GM18517 (cell line): Measurements from ENCODE around the gene FREM2.

Experiments used
- ATAC-seq: cut with Tn5 transposase; IDR thresholded peaks from one replicate; pipeline ENCODE4 v1.9.1; 2021; ENCODE audit warnings: mild to moderate bottlenecking, moderate library complexity; ENCODE audit not compliant: unreplicated experiment

Gene FREM2

DNA sequence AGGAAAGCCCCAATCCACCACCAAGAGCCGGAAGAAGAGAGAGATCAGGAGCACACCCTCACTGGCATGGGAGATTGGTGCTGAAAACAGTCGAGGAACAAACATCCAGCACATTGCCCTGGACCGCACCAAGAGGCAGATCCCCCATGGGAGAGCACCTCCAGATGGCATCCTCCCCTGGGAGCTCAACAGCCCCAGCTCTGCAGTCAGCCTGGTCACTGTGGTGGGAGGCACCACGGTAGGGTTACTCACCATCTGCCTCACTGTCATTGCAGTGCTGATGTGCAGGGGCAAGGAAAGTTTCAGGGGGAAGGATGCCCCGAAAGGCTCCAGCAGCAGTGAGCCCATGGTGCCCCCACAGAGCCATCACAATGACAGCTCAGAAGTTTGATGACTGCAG lies 193.5 kb downstream of the FREM2 start:
- no peak for ATAC-seq

DNA sequence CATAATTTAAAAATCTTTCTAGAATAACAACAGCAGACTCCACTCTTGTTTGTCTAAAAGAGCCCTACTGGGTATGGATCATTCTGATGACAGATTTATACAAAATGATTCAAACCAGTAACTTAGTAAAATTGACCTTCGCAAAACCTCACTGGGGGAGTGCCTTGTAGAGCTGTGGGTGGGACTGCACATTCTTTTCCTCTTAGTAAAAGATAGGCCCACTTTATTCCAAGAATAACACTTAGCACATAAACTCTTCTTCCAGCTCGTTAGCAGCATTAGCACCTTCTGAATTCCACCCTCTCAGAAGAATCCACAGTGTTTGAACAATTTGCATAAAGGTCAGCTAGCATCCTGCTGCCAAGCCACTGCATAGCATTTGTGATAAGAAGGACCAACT lies 196.9 kb downstream of the FREM2 start:
- no peak for ATAC-seq

DNA sequence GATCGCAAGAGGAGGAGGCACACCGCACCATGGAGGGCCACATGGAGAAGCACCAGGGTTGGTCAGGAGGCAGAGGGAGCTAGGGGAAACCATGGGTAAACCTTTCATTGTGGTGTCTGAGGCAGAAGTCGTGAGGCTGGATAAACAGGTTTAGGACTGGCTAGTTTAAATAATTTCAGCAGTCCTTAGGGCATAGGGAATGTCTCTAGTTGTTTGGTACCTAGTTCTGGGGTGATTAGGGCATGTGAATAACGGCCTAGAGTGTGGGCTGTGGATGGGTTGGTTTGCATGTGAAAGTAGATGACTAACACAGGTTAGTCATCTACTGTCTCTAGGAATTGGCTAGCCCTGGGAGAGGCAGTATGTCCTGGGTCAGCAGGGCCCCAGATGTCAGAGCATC lies 201.4 kb downstream of the FREM2 start:
- ATAC-seq: no peak

DNA sequence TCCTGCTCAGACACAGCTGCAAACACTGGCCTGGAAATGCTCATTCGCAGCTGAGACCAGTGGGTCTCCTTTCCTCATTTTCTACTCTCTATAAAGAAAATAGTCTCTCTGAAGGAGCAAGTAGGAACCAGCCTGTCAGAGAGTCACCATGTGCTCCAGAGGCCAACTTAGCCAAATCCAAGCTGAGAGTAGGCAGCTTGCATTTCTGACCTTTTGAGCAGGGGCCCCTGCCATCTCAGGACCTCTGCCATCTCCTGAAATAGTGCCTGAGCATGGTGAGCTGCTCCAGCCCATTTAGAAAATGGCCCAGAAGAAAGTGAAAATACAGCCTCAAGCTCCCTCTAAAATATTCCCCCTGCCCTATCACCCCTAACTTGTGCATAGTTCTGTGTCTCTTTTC lies 208.2 kb downstream of the FREM2 start:
- ATAC-seq: no peak

DNA sequence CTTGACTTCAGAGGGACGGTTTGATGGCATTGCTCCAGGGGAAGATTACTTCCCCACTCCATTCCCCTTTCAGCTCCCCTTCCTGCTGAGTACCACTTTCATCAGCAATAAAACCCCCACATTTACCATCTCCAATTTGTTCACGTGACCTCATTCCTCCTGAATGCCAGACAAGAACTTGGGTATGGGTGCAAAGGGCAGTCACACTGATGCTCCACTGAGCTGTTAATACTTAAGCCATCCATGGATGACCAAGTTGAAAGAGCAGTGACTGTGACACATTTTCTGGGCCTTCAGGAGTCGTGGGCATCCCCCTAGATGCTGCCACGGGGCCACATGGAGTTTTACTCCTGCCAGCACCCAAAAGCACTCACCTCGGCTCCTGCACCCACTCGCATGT lies 210.6 kb downstream of the FREM2 start:
- ATAC-seq: no peak

DNA sequence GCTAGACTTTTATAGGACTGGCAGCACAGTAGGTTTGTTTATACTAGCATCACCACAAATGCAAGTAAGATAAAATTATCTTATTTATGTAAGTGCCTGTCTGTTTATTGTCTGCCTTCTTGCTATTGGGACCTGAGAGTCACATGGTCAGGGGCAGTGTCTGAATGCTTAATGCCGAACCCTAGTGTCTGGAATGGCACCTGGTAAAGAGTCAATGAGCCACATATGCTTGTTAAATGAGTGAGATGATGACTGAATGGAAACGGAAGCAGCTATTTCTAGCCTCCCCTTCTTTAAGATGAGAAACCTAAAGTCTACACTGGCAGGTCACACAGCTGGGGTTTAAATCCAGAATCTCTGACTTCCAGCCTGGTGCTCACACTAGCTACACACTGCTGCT lies 211.6 kb downstream of the FREM2 start:
- no peak for ATAC-seq

DNA sequence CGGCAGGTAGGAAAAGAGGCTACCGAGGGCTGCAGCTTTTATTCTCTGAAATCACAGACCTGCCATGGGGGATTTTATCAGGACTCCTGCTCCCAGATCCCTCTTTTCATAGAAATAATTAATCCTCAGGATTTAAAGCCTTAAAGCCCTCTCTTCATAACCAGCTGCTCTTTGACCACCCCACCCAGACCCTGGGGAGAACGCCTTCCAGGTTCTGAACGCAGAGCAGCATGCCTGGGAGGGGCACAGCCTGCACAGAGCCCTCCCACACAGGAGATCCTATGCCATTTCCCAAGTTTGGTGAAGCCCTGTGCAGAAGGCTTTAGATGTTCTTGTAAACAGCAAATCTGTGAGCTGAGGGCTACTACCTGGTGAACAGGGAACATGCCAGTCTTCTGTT lies 212.7 kb downstream of the FREM2 start:
- no peak for ATAC-seq

DNA sequence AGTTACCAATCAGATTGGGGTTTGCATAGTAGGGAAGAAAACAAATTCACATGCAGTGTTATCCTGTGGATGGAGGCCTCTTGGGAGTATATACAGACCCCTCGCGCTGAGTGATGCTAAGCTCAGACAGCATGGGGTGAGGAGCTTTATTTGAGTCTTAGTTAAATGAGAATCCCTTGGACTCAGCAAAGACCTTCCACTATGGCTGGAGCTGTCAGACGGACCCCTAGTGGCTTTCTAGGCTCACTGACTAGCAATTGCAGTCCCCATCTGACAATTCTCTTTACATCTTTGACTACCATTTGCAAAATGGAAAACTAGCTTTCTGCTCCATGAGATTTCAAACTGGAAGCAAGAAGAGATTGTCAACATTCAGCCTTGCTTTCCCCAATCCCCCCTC lies 213.3 kb downstream of the FREM2 start:
- ATAC-seq: no peak

DNA sequence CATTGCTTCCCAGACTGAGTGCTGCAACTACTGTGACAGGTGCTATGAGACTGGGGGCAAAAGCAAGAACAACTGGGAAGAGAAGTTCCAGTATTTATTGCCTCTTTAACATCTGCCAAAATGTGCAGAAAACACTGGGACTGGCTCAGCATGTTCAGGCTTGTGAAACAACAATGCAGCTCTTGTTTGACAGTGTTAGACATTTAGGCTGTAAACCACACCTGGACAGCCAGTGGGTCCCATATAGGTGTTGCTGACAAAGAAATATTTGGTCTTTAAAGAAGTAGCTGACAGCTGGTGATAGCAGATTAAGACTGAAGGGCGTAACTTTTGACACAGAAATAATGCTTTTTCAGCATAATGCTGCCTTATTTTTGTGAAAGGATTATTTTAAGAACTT lies 215.7 kb downstream of the FREM2 start:
- ATAC-seq: no peak

DNA sequence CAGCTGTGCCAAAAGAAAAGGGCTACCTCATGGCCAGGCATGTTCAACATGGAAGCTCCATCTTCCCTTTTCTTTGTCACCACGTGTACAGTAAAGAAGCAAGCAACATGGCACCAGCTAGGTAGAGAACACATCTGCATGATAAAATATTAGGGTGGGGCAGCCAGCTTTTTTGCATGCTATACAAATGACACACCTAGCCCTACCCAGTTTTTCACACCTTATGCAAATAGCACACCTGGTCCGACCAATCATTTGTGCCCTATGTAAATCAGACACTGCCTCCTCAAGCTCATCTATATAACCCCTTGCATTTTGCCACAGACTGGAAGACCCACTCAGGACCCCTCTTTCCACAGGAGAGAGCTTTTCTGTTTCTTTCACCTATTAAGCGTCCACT lies 218.2 kb downstream of the FREM2 start:
- no peak for ATAC-seq

DNA sequence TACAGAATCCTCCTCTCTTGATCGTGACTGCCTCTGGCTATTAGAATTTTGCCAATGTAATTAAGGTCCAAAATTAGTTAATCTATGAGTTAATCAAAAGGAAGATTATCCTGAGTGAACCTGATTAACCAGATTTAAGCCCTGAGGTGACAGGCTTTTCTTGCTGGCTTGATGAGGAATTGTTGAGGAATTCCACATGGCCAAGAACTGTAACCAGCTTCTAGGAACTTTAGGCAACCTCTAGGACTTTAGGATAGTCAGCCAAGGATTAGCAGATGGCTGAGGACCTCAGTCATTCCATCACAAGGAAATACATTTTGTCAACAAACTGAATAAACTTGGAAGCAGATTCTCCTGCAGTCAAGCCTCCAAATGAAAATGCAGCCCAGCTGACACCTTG lies 219.0 kb downstream of the FREM2 start:
- no peak for ATAC-seq

DNA sequence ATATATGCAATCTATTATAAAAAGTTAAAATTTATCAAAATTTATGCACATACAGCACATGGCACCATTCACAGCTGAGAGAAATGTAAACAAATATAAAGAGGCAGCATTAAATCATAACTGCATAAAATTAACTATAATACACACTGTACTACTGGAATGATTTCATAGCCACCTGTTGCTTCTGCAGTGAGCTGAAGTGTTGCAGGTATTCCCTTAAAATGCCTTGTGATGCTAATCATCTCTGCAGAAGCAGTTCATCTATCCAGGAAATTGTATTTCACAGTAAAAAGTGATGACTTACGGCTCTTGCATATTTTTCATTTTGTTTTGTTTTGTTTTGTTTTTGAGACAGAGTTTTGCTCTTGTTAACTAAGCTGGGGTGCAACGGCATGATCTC lies 221.7 kb downstream of the FREM2 start:
- no peak for ATAC-seq

DNA sequence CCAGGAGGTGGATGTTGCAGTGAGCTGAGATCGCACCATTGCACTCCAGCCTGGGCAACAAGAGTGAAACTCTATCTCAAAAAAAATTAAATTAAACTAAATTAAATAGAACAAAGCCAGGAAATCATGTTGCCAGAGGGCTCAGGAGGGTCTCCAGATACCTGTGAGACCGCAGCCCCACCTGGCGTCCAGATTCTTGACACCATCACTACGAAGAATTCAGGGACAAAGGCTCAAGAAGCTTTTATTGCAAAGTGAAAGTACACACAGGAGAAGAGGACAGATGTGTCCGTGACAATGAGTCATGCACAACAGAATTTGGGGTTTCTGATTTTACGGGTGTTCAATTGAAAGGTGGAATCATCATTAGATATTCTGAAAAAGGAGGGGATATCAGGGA lies 227.2 kb downstream of the FREM2 start:
- no peak for ATAC-seq

DNA sequence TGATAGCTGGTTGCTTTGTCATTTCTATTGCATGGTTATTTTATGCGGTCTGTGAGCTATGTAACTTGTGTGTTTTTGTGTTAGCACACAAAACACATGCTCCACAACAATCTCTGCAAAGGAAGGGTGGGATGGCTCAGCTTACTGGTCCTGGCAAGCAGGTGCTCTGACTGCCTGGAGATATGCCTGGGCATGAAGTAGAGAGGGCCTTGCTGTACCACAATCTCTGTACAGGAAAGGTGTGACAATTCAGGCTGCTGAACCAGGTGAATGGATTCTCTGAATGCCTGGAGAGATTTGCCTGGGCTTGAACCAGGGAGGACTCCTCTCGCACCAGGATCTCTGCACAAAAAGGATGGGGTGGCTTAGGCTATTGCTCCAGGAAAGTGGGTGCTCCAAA lies 234.2 kb downstream of the FREM2 start:
- ATAC-seq: no peak

DNA sequence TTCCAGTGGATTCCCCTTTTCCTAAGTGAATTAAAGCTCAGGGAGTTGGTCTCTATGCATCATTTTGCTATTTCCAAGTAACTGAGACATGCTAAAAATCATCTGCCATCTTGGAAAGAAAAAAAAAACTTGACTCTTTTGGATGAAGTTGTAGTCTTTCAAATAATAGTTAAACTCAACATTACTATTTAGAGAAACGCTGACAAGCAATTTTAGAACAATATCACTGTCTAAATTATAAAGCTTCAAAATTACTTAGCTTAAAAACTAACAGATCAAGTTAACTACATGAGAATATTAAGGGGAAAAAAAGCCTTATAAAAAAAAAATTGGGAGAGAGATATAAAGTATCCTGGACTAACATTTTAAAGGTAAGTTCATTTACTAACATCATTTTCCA lies 235.3 kb downstream of the FREM2 start:
- ATAC-seq: no peak

DNA sequence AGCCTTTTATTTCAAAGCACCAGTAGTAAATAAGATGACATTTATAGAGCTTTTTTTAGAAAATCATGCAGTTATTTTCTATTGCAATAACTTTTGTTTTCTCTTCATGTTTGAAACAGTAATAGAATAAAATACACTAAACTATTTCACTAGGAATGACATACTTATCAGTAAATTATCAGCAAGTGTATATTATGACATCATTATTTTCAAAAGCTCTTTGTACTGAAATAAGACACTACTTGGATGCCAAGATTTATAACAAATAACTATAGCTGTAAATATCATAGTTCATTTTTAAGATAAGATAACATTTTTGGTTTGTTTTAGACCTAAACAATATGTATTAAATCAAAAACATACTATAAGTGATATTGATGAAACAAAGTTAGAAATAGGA lies 246.9 kb downstream of the FREM2 start:
- ATAC-seq: no peak
